Left renal cortex interstitium (tissue), 4 donors: ENCODE data around the gene FBN1. TPM values are rescaled to one million over a fixed set of nuclear protein-coding genes. Genes with fewer than 3 reads are reported as not detected.

ENCODE experiments used
- DNase-seq, 4 donors: peaks; one replicate each; pipeline ENCODE4 v3.0.0-alpha.2; 2013; ENCODE audit warnings: low read depth in 4 of 4, low spot score in 2 of 4, missing footprints in 1 of 4
- polyA plus RNA-seq, 4 donors: library from polyadenylated mRNA; unstranded; fragments of 120-200 nt; gene quantifications; one replicate each; pipeline ENCODE4 v1.2.1, GENCODE V29; 2013; ENCODE audit not compliant: insufficient read length in 4 of 4

FBN1 gene
- polyA plus RNA-seq, 4 donors: 70.2 to 118 (median 94.7) TPM

GRCh38 chr15:48653216-48653615, 7.7 kb upstream of the FBN1 start:
- no peak for DNase-seq

- no peak for DNase-seq
These were observed 7.1 kb upstream of the FBN1 start for GRCh38 chr15:48652510-48653076.

GRCh38 chr15:48650931-48651330, 5.4 kb upstream of the FBN1 start:
- no peak for DNase-seq

- DNase-seq: no peak
These were observed 2.5 kb upstream of the FBN1 start for GRCh38 chr15:48647962-48648361.

- no peak for DNase-seq
These were observed 822 bp upstream of the FBN1 start for GRCh38 chr15:48646331-48646730.

- peak in 3 of 4 donors; percentile 34 to 58 (median 58) for DNase-seq
These were observed 517 bp downstream of the FBN1 start for GRCh38 chr15:48644827-48645557.

- peak in 1 of 4 donors; percentile 34 for DNase-seq
These were observed 1.1 kb downstream of the FBN1 start for GRCh38 chr15:48644467-48644826.

GRCh38 chr15:48643776-48644466, 1.6 kb downstream of the FBN1 start:
- no peak for DNase-seq

- no peak for DNase-seq
These were observed 2.3 kb downstream of the FBN1 start for GRCh38 chr15:48643206-48643605.

- DNase-seq: no peak
These were observed 2.7 kb downstream of the FBN1 start for GRCh38 chr15:48642795-48643194.

- no peak for DNase-seq
These were observed 4.1 kb downstream of the FBN1 start for GRCh38 chr15:48641416-48641815.

GRCh38 chr15:48638963-48639362, 6.5 kb downstream of the FBN1 start:
- DNase-seq: no peak

- no peak for DNase-seq
These were observed 7.9 kb downstream of the FBN1 start for GRCh38 chr15:48637639-48638038.

GRCh38 chr15:48636511-48636910, 9.0 kb downstream of the FBN1 start:
- no peak for DNase-seq

- no peak for DNase-seq
These were observed 10.6 kb downstream of the FBN1 start for GRCh38 chr15:48634893-48635292.

- DNase-seq: no peak
These were observed 11.4 kb downstream of the FBN1 start for GRCh38 chr15:48634096-48634495.

GRCh38 chr15:48632651-48633050, 12.9 kb downstream of the FBN1 start:
- DNase-seq: no peak

GRCh38 chr15:48631176-48631770, 14.2 kb downstream of the FBN1 start:
- DNase-seq: no peak

GRCh38 chr15:48630245-48630644, 15.3 kb downstream of the FBN1 start:
- DNase-seq: no peak

GRCh38 chr15:48628832-48629231, 16.7 kb downstream of the FBN1 start:
- no peak for DNase-seq

- DNase-seq: no peak
These were observed 18.1 kb downstream of the FBN1 start for GRCh38 chr15:48627260-48627940.
